K562 (cell line): Measurements from ENCODE around the gene ANO4. TPM values are rescaled to one million over a fixed set of nuclear protein-coding genes. Genes with fewer than 3 reads are reported as not detected.

ENCODE experiments used
- ATAC-seq: fragments of 200-7000 bp; cut with Tn5 transposase; 3 replicates; pipeline ENCODE4 v1.9.1; 2020; ENCODE audit warnings: moderate library complexity
- BruUV-seq: library from RNA; stranded (reverse); fragments of 400-500 nt; replicated peaks from 2 replicates; lab custom pipeline; 2021; lab: Mats Ljungman, UMichigan
- CTCF ChIA-PET: fragments of 300-600 bp; formaldehyde crosslinking; extraction: SDS; loops from one replicate; lab custom pipeline; 2021; ENCODE audit warnings: low intra/inter-chr PET ratio; lab: Yijun Ruan, JAX
- POLR2A ChIA-PET: fragments of 300-600, 350-650 bp; sonication (Branson Sonifier 250); formaldehyde crosslinking; extraction: SDS; loops from one replicate; lab custom pipeline; 2021; ENCODE audit warnings: antibody characterized with exemption, inconsistent platforms; lab: Yijun Ruan, JAX
- DNase-seq, 4 experiments: peaks; one replicate each; pipeline versions ENCODE4 v3.0.0 to v3.0.0-alpha.2; 2011 to 2018; ENCODE audit warnings: low spot score in 3 of 4, mixed read lengths in 3 of 4; ENCODE audit errors: extremely low read depth in 1 of 4
- FAIRE-seq: peaks from 2 replicates; lab custom pipeline; 2011; peaks lifted over from hg19 to GRCh38; lab: Jason Lieb, UNC
- H2AFZ ChIP-seq: 2 replicates; pipeline ENCODE4 v1.6.0; 2011; ENCODE audit warnings: low read depth, low read length, control low read depth, inconsistent platforms
- H3K27ac ChIP-seq: fragments of 200-600 bp; 3 replicates; pipeline ENCODE4 v1.8.0; 2011; ENCODE audit warnings: low read depth, mild to moderate bottlenecking, control low read depth, inconsistent platforms, low read length, moderate library complexity, mixed read lengths; ENCODE audit errors: extremely low read depth
- H3K27me3 ChIP-seq, 2 experiments: fragments of 300-600 bp in 1 of 2; 2 replicates in 1 of 2; 3 replicates in 1 of 2; pipeline versions ENCODE4 v1.6.0 to v1.8.0; 2011; ENCODE audit warnings: inconsistent platforms in 2 of 2, low read length in 2 of 2, mild to moderate bottlenecking in 1 of 2, mixed read lengths in 1 of 2, moderate library complexity in 1 of 2; ENCODE audit not compliant: control insufficient read depth in 2 of 2, insufficient read depth in 2 of 2
- H3K36me3 ChIP-seq: fragments of 300-600 bp; 3 replicates; pipeline ENCODE4 v1.8.0; 2011; ENCODE audit warnings: mild to moderate bottlenecking, low read length, inconsistent platforms; ENCODE audit not compliant: control insufficient read depth, insufficient read depth
- H3K4me1 ChIP-seq, 2 experiments: fragments of 200-600 bp in 1 of 2; replicated peaks in 1 of 2; 2 replicates in 1 of 2; 3 replicates in 1 of 2; pipeline versions ENCODE4 v1.5.1 to v1.8.0; 2011; ENCODE audit warnings: inconsistent platforms in 2 of 2, low read length in 2 of 2, mild to moderate bottlenecking in 1 of 2, mixed read lengths in 1 of 2, moderate library complexity in 1 of 2; ENCODE audit not compliant: control insufficient read depth in 2 of 2, insufficient read depth in 2 of 2
- H3K4me2 ChIP-seq: 2 replicates; pipeline ENCODE4 v1.6.1; 2011; ENCODE audit warnings: low read length, control low read depth, inconsistent platforms, mixed read lengths; ENCODE audit not compliant: insufficient read depth
- H3K4me3 ChIP-seq: fragments of 200-600 bp; sonication (generic), shearing (Covaris generic); 2 replicates; pipeline ENCODE4 v1.5.1; 2016; ENCODE audit warnings: control low read depth, inconsistent platforms
- H3K79me2 ChIP-seq: fragments of 200-600 bp; 3 replicates; pipeline ENCODE4 v1.8.0; 2011; ENCODE audit warnings: low read length, inconsistent platforms; ENCODE audit not compliant: control insufficient read depth, insufficient read depth
- H3K9ac ChIP-seq, 2 experiments: 2 replicates each; pipeline versions ENCODE4 v1.6.0 to v1.6.1; 2011; ENCODE audit warnings: low read depth in 2 of 2, low read length in 2 of 2, control low read depth in 1 of 2, inconsistent platforms in 1 of 2, mild to moderate bottlenecking in 1 of 2, mixed read lengths in 1 of 2; ENCODE audit not compliant: insufficient read depth in 1 of 2
- H3K9me1 ChIP-seq: one replicate; pipeline ENCODE4 v1.6.0; 2011; ENCODE audit warnings: inconsistent platforms, mild to moderate bottlenecking, low read length, moderate library complexity; ENCODE audit not compliant: control insufficient read depth, insufficient read depth
- H3K9me3 ChIP-seq: replicated peaks from 2 replicates; pipeline ENCODE4 v1.5.1; 2011; ENCODE audit warnings: low read depth, low read length, inconsistent platforms; ENCODE audit not compliant: control insufficient read depth, insufficient read depth
- H4K20me1 ChIP-seq: replicated peaks from 2 replicates; pipeline ENCODE4 v1.6.1; 2011; ENCODE audit warnings: low read length, inconsistent platforms, mixed read lengths; ENCODE audit not compliant: control insufficient read depth, insufficient read depth
- FUS ChIP-seq: fragments of 200-400 bp; formaldehyde crosslinking; optimal IDR thresholded peaks from 2 replicates; pipeline ENCODE3; 2017; ENCODE audit warnings: low read depth, low read length
- HSF4 ChIP-seq: fragments of 250-450 bp; sonication (Bioruptor Pico); IDR thresholded peaks from 2 replicates; pipeline ENCODE4 v2.1.2; 2022; ENCODE audit warnings: mild to moderate bottlenecking, moderate library complexity, borderline replicate concordance
- JUNB ChIP-seq: fragments of 450-650 bp; formaldehyde crosslinking; conservative IDR thresholded peaks from 2 replicates; pipeline ENCODE4 v1.4.0; 2020; ENCODE audit warnings: mild to moderate bottlenecking
- ZNF140 ChIP-seq: fragments of 250-450 bp; sonication (Bioruptor Pico); IDR thresholded peaks from 2 replicates; pipeline ENCODE4 v1.8.0; 2021; ENCODE audit warnings: moderate library complexity, mild to moderate bottlenecking, inconsistent platforms
- ZNF316 ChIP-seq: fragments of 450-650 bp; IDR thresholded peaks from 2 replicates; pipeline ENCODE4 v1.6.1; 2016
- ZNF384 ChIP-seq: IDR thresholded peaks from 2 replicates; pipeline ENCODE4 v1.6.1; 2012; ENCODE audit warnings: low read depth, low read length, improper control_type of control experiment
- WGBS: fragments of 100-300 bp; shearing (Covaris generic); methylation state at CpG from one replicate; pipeline ENCODE4 v1.1.6; 2016; ENCODE audit warnings: low coverage, mixed read lengths; ENCODE audit not compliant: insufficient coverage; ENCODE audit errors: missing lambda C conversion rate; 5-methylcytosine and 5-hydroxymethylcytosine counted together
- in situ Hi-C: fragments of 300-500 bp; cut with MboI; formaldehyde crosslinking; loops from 4 replicates; pipeline ENCODE4 v1.15.0; 2018; ENCODE audit warnings: inconsistent platforms, mixed read lengths
- intact Hi-C: fragments of 100-400 bp; cut with micrococcal nuclease; formaldehyde crosslinking; loops from 2 replicates; pipeline ENCODE4 v1.14.2; 2022
- polyA plus RNA-seq, 8 experiments: library from polyadenylated mRNA; depleted of rRNA in 4 of 8; stranded (reverse) in 5 of 8; unstranded in 3 of 8; fragments of >200 nt; fragmentation: Nextera tagmentation in 2 of 8; fragmentation: Illumina TruSeq in 1 of 8; extraction: Ambion mirVana in 2 of 8; extraction: Trizol in 1 of 8; gene quantifications; 2 replicates each; pipeline versions ENCODE4 v1.2.1 to v1.2.3, GENCODE V29; 2011 to 2014; ENCODE audit warnings: inconsistent platforms in 1 of 8, missing spikeins in 1 of 8
- total RNA-seq, 7 experiments: library from RNA; depleted of rRNA in 6 of 7; stranded (reverse); fragments of >200 nt in 6 of 7; fragmentation: Illumina TruSeq in 2 of 7; extraction: Trizol in 2 of 7; gene quantifications; 2 replicates each; pipeline versions ENCODE4 v1.2.1 to v1.2.3, GENCODE V29; 2011 to 2021; ENCODE audit warnings: low replicate concordance in 1 of 7
- TF ChIP-seq, protein P1 (sequence below), 2 experiments: fragments of 450-650 bp; formaldehyde crosslinking in 1 of 2; IDR thresholded peaks; 2 replicates each; pipeline versions ENCODE4 v1.4.0 to v1.6.1; 2014 to 2020; ENCODE audit warnings: mild to moderate bottlenecking in 2 of 2, borderline replicate concordance in 1 of 2, low read depth in 1 of 2
- TF ChIP-seq, protein P2 (sequence below): fragments of 250-450 bp; sonication (Bioruptor Pico); IDR thresholded peaks from 2 replicates; pipeline ENCODE4 v1.9.0; 2021; ENCODE audit warnings: mild to moderate bottlenecking, inconsistent platforms
- TF ChIP-seq, protein P3 (sequence below): fragments of 450-650 bp; IDR thresholded peaks from 2 replicates; pipeline ENCODE4 v1.6.1; 2016; ENCODE audit warnings: mild to moderate bottlenecking

Gene ANO4
- total and polyA plus RNA-seq, 9 of the 15 experiments (the other 6 are each of a cell fraction or from before 2014, with no cell fraction given), result not detected

DNA sequence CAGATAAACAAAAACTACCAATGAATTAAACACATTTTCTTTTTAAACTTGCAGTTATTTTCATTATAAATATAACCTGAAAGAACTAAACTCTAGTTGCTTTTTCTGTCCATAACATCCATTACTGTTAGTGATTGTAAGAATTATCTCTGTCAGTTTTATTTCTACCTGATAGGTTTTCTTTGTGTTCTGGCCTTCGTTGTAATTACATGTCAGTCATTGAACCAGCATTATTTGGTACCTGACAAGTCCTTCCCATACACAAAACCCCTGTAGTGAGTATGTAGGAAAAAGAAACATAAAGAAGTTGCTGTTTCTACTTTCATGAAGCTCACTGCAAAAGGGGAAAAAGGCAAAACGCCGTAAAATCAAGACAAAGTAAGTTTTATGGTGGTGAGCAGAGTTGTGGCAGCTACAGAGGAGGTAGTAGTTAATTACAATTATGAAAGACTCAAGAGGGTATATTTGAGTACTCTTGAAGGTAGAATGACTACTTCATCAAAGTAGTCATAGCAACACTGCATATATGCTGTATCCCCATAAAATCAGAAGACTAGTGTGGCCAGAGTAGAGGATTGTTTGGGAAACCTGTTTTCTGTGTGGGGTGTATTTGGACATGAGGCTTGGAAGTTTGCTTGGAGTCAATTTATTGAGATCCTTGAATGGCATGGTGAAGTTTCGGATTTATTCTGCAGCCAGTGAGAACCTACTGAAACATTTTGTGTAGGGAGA is 312.6 kb downstream of the ANO4 start:
- Histone ChIP-seq H3K27ac (no peak overlapping the region), H3K9ac (no peak overlapping the region), H3K27me3 (no peaks in the 10 kb centered on the region), H3K36me3 (no peaks in the 10 kb centered on the region), H3K79me2 (no peaks in the 10 kb centered on the region), H3K4me1 (no peaks in the 10 kb centered on the region), H3K9me3 (no peaks in the 10 kb centered on the region), H3K4me2 (no peak overlapping the region), H3K9me1 (no peaks in the 10 kb centered on the region), H4K20me1 (no peaks in the 10 kb centered on the region), H3K4me3 (no peak overlapping the region), H2AFZ (no peak overlapping the region)
- DNase-seq (no peak), FAIRE-seq (no peak), ATAC-seq (no peak)
- ChIA-PET POLR2A (no interaction called here), CTCF (no interaction called here)
- in situ Hi-C loops, result no loop called here
- 0% methylated on average over 4 of the region's 4 CpGs for WGBS
- no TSS peak for BruUV-seq
- intact Hi-C loops, result no loop called here
- TF ChIP-seq HSF4 (CRISPR knock-in tag) (no peak), ZNF316 (no peak), ZNF140 (CRISPR knock-in tag) (no peak), FUS (no peak), JUNB (CRISPR knock-in tag) (no peak), ZNF384 (no peak)
- TF ChIP-seq, protein P1, sequence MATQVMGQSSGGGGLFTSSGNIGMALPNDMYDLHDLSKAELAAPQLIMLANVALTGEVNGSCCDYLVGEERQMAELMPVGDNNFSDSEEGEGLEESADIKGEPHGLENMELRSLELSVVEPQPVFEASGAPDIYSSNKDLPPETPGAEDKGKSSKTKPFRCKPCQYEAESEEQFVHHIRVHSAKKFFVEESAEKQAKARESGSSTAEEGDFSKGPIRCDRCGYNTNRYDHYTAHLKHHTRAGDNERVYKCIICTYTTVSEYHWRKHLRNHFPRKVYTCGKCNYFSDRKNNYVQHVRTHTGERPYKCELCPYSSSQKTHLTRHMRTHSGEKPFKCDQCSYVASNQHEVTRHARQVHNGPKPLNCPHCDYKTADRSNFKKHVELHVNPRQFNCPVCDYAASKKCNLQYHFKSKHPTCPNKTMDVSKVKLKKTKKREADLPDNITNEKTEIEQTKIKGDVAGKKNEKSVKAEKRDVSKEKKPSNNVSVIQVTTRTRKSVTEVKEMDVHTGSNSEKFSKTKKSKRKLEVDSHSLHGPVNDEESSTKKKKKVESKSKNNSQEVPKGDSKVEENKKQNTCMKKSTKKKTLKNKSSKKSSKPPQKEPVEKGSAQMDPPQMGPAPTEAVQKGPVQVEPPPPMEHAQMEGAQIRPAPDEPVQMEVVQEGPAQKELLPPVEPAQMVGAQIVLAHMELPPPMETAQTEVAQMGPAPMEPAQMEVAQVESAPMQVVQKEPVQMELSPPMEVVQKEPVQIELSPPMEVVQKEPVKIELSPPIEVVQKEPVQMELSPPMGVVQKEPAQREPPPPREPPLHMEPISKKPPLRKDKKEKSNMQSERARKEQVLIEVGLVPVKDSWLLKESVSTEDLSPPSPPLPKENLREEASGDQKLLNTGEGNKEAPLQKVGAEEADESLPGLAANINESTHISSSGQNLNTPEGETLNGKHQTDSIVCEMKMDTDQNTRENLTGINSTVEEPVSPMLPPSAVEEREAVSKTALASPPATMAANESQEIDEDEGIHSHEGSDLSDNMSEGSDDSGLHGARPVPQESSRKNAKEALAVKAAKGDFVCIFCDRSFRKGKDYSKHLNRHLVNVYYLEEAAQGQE (IDR thresholded peaks at IDR 0.05; ENCODE audit: borderline replicate concordance), result no peak
- TF ChIP-seq, protein P1 (CRISPR knock-in tag; IDR thresholded peaks at IDR 0.05; ENCODE audit: low read depth), result no peak
- TF ChIP-seq, protein P2, sequence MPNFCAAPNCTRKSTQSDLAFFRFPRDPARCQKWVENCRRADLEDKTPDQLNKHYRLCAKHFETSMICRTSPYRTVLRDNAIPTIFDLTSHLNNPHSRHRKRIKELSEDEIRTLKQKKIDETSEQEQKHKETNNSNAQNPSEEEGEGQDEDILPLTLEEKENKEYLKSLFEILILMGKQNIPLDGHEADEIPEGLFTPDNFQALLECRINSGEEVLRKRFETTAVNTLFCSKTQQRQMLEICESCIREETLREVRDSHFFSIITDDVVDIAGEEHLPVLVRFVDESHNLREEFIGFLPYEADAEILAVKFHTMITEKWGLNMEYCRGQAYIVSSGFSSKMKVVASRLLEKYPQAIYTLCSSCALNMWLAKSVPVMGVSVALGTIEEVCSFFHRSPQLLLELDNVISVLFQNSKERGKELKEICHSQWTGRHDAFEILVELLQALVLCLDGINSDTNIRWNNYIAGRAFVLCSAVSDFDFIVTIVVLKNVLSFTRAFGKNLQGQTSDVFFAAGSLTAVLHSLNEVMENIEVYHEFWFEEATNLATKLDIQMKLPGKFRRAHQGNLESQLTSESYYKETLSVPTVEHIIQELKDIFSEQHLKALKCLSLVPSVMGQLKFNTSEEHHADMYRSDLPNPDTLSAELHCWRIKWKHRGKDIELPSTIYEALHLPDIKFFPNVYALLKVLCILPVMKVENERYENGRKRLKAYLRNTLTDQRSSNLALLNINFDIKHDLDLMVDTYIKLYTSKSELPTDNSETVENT, result no peak
- TF ChIP-seq, protein P3, sequence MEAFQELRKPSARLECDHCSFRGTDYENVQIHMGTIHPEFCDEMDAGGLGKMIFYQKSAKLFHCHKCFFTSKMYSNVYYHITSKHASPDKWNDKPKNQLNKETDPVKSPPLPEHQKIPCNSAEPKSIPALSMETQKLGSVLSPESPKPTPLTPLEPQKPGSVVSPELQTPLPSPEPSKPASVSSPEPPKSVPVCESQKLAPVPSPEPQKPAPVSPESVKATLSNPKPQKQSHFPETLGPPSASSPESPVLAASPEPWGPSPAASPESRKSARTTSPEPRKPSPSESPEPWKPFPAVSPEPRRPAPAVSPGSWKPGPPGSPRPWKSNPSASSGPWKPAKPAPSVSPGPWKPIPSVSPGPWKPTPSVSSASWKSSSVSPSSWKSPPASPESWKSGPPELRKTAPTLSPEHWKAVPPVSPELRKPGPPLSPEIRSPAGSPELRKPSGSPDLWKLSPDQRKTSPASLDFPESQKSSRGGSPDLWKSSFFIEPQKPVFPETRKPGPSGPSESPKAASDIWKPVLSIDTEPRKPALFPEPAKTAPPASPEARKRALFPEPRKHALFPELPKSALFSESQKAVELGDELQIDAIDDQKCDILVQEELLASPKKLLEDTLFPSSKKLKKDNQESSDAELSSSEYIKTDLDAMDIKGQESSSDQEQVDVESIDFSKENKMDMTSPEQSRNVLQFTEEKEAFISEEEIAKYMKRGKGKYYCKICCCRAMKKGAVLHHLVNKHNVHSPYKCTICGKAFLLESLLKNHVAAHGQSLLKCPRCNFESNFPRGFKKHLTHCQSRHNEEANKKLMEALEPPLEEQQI, result no peak
